ENCODE data around the gene TDRD3. TPM values are rescaled to one million over a fixed set of nuclear protein-coding genes. Genes with fewer than 3 reads are reported as not detected.

TDRD3 gene
- total RNA-seq, 2 experiments from 2014 or later: 26.5 to 31.1 TPM

GRCh38 chr13:60441761-60442160 lies 44.7 kb downstream of the TDRD3 start:
- no peak for ATAC-seq (ENCODE audit: low read depth)
- H3K27ac Mint-ChIP-seq: no peak overlapping the region
- peaks cover 2% of the 10 kb centered on the region for H3K36me3 Mint-ChIP-seq
- H3K4me3 Mint-ChIP-seq: no peak overlapping the region
- no peaks in the 10 kb centered on the region for H3K9me3 Mint-ChIP-seq
- H3K27me3 Mint-ChIP-seq: peaks cover 2% of the 10 kb centered on the region
- DNase-seq: no peak
- H3K4me1 Mint-ChIP-seq: peaks cover 1% of the 10 kb centered on the region
- POLR2A ChIA-PET: no interaction called here

DNA sequence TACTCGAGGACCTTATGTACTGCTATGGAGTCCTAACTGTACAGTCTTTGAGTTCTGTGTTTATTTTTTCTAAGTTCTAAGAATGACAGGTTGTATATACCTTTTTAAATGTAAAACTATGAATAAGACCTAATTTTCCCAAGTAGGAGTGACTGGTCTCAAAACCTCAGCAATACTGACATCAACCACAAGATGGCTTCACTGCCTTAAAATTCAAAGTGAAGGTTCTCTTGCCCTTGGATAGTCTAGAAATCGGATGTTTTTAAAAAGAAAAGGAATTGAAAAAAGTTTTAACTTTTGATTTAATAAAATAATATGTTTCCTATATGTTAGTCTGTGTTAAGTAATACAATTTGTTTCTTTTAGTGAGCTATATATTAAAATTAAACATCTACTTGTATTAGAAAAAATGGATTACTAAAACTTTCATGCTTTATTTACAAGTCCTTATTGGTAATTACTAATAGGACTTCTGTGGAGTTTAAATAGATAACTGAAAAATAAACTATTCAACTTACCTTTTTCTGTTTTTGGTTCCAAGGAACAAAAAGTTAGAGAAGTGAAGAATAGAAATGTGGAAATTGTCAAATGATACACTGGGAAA lies 52.0 kb downstream of the TDRD3 start:
- DNase-seq (no peak), ATAC-seq (ENCODE audit: low read depth) (no peak)
- Mint-ChIP-seq H3K4me3 (no peak overlapping the region), H3K27ac (no peak overlapping the region), H3K36me3 (no peaks in the 10 kb centered on the region), H3K27me3 (no peaks in the 10 kb centered on the region), H3K4me1 (no peaks in the 10 kb centered on the region), H3K9me3 (no peaks in the 10 kb centered on the region)
- POLR2A ChIA-PET: no interaction called here

- H3K4me1 Mint-ChIP-seq: no peaks in the 10 kb centered on the region
- peaks cover 7% of the 10 kb centered on the region for H3K36me3 Mint-ChIP-seq
- ATAC-seq (ENCODE audit: low read depth): no peak
- DNase-seq: no peak
- no peak overlapping the region for H3K27ac Mint-ChIP-seq
- H3K4me3 Mint-ChIP-seq: no peak overlapping the region
- POLR2A ChIA-PET: no interaction called here
- no peaks in the 10 kb centered on the region for H3K27me3 Mint-ChIP-seq
- no peaks in the 10 kb centered on the region for H3K9me3 Mint-ChIP-seq
Measured at GRCh38 chr13:60453490-60453889, 56.5 kb downstream of the TDRD3 start.

- H3K4me1 Mint-ChIP-seq: no peaks in the 10 kb centered on the region
- no peak for ATAC-seq (ENCODE audit: low read depth)
- H3K4me3 Mint-ChIP-seq: no peak overlapping the region
- H3K36me3 Mint-ChIP-seq: peaks cover 7% of the 10 kb centered on the region
- no peak for DNase-seq
- POLR2A ChIA-PET: no interaction called here
- no peak overlapping the region for H3K27ac Mint-ChIP-seq
- H3K27me3 Mint-ChIP-seq: no peaks in the 10 kb centered on the region
- H3K9me3 Mint-ChIP-seq: no peaks in the 10 kb centered on the region
Measured at GRCh38 chr13:60454425-60454824, 57.4 kb downstream of the TDRD3 start.

GRCh38 chr13:60463787-60464186 lies 66.8 kb downstream of the TDRD3 start:
- Mint-ChIP-seq H3K36me3 (peaks cover 14% of the 10 kb centered on the region), H3K27ac (no peak overlapping the region), H3K4me3 (no peak overlapping the region), H3K9me3 (peaks cover 2% of the 10 kb centered on the region), H3K4me1 (no peaks in the 10 kb centered on the region), H3K27me3 (no peaks in the 10 kb centered on the region)
- DNase-seq (no peak), ATAC-seq (ENCODE audit: low read depth) (no peak)
- POLR2A ChIA-PET: no interaction called here

- Mint-ChIP-seq H3K4me3 (no peak overlapping the region), H3K27ac (no peak overlapping the region), H3K27me3 (no peaks in the 10 kb centered on the region), H3K9me3 (peaks cover 5% of the 10 kb centered on the region), H3K4me1 (no peaks in the 10 kb centered on the region), H3K36me3 (peaks cover 22% of the 10 kb centered on the region)
- ATAC-seq (ENCODE audit: low read depth) (no peak), DNase-seq (no peak)
- POLR2A ChIA-PET: no interaction called here
Measured at GRCh38 chr13:60467098-60467497, 70.1 kb downstream of the TDRD3 start.

DNA sequence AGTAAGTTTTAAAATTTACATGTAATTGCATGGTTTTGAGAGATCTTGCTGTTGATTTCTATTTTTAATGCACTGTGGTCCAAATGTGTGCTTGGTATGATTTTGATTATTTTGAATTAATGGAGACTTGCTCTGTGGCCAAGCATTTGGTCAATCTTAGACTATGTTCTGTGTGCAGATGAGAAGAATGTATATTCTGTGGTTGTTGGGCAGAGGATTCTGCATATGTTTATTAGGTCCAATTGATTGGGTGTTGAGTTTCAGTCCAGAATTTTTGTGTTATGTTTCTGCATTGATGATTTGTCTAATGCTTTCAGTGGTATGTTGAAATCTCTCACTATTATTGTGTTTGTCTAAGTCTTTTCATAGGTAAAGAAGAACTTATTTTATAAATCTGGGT lies 82.3 kb downstream of the TDRD3 start:
- Mint-ChIP-seq H3K36me3 (peaks cover 50% of the 10 kb centered on the region), H3K4me3 (no peak overlapping the region), H3K27me3 (no peaks in the 10 kb centered on the region), H3K27ac (no peak overlapping the region), H3K4me1 (no peaks in the 10 kb centered on the region), H3K9me3 (peaks cover 16% of the 10 kb centered on the region)
- POLR2A ChIA-PET: no interaction called here
- no peak for ATAC-seq (ENCODE audit: low read depth)
- DNase-seq: no peak

GRCh38 chr13:60482012-60482411 lies 85.0 kb downstream of the TDRD3 start:
- ATAC-seq (ENCODE audit: low read depth): no peak
- Mint-ChIP-seq H3K4me3 (no peak overlapping the region), H3K4me1 (no peaks in the 10 kb centered on the region), H3K27me3 (no peaks in the 10 kb centered on the region), H3K27ac (no peak overlapping the region), H3K36me3 (peaks cover 43% of the 10 kb centered on the region), H3K9me3 (peaks cover 16% of the 10 kb centered on the region)
- no peak for DNase-seq
- POLR2A ChIA-PET: no interaction called here

- Mint-ChIP-seq H3K4me1 (peaks cover 5% of the 10 kb centered on the region), H3K27ac (no peak overlapping the region), H3K9me3 (peaks cover 15% of the 10 kb centered on the region), H3K27me3 (no peaks in the 10 kb centered on the region), H3K36me3 (peaks cover 47% of the 10 kb centered on the region), H3K4me3 (no peak overlapping the region)
- no peak for DNase-seq
- POLR2A ChIA-PET: no interaction called here
- no peak for ATAC-seq (ENCODE audit: low read depth)
Measured at GRCh38 chr13:60484865-60485264, 87.8 kb downstream of the TDRD3 start.

GRCh38 chr13:60491531-60491930 lies 94.5 kb downstream of the TDRD3 start:
- DNase-seq (no peak), ATAC-seq (ENCODE audit: low read depth) (no peak)
- peaks cover 20% of the 10 kb centered on the region for H3K9me3 Mint-ChIP-seq
- peaks cover 5% of the 10 kb centered on the region for H3K4me1 Mint-ChIP-seq
- POLR2A ChIA-PET: no interaction called here
- H3K36me3 Mint-ChIP-seq: peaks cover 47% of the 10 kb centered on the region
- no peak overlapping the region for H3K4me3 Mint-ChIP-seq
- no peaks in the 10 kb centered on the region for H3K27me3 Mint-ChIP-seq
- H3K27ac Mint-ChIP-seq: no peak overlapping the region

- DNase-seq (no peak), ATAC-seq (ENCODE audit: low read depth) (no peak)
- no peak overlapping the region for H3K4me3 Mint-ChIP-seq
- no peaks in the 10 kb centered on the region for H3K27me3 Mint-ChIP-seq
- peaks cover 50% of the 10 kb centered on the region for H3K36me3 Mint-ChIP-seq
- POLR2A ChIA-PET: no interaction called here
- peaks cover 19% of the 10 kb centered on the region for H3K9me3 Mint-ChIP-seq
- H3K27ac Mint-ChIP-seq: no peak overlapping the region
- H3K4me1 Mint-ChIP-seq: peaks cover 5% of the 10 kb centered on the region
Measured at GRCh38 chr13:60492187-60492586, 95.2 kb downstream of the TDRD3 start.

DNA sequence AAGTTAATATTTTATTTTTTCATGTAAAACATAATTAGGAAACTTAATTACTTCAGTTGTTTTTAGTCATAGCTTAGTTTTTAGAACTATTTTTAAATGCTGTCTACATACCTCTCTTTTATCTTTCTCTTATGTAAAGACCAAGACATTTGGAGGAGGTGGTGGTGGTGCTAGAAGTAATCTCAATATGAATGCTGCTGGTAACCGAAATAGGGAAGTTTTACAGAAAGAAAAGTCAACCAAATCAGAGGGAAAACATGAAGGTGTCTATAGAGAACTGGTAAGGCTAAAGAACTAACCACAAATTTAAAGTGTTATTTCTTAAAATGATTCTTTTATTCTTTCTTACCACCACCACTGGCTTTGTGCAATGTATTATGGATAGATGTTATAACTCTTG lies 97.3 kb downstream of the TDRD3 start:
- peaks cover 10% of the 10 kb centered on the region for H3K9me3 Mint-ChIP-seq
- no peaks in the 10 kb centered on the region for H3K27me3 Mint-ChIP-seq
- no peaks in the 10 kb centered on the region for H3K4me1 Mint-ChIP-seq
- POLR2A ChIA-PET: no interaction called here
- DNase-seq (no peak), ATAC-seq (ENCODE audit: low read depth) (no peak)
- no peak overlapping the region for H3K27ac Mint-ChIP-seq
- no peak overlapping the region for H3K4me3 Mint-ChIP-seq
- H3K36me3 Mint-ChIP-seq: peaks cover 38% of the 10 kb centered on the region

DNA sequence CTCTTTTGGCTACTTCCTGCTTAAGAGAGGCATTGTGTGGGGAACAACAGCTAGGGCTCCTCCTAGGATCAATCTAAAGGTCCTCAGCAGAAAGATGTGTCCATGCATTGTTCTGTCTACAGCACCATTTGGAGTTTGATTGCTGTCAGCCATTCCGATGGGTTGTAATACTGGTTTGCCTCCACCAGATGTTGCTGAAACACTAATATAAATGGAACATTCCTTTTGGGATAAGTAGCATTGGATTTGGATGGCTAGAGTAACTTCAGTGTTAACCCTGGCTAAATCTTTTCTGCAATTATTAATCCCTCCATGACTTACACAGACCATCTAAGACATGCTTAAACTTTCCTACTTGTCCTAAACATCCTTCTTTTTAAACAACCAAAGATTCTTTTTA lies 104.2 kb downstream of the TDRD3 start:
- Mint-ChIP-seq H3K27me3 (no peaks in the 10 kb centered on the region), H3K4me3 (no peak overlapping the region), H3K36me3 (peaks cover 45% of the 10 kb centered on the region), H3K9me3 (peaks cover 16% of the 10 kb centered on the region), H3K4me1 (no peaks in the 10 kb centered on the region), H3K27ac (no peak overlapping the region)
- POLR2A ChIA-PET: no interaction called here
- ATAC-seq (ENCODE audit: low read depth) (no peak), DNase-seq (no peak)

DNA sequence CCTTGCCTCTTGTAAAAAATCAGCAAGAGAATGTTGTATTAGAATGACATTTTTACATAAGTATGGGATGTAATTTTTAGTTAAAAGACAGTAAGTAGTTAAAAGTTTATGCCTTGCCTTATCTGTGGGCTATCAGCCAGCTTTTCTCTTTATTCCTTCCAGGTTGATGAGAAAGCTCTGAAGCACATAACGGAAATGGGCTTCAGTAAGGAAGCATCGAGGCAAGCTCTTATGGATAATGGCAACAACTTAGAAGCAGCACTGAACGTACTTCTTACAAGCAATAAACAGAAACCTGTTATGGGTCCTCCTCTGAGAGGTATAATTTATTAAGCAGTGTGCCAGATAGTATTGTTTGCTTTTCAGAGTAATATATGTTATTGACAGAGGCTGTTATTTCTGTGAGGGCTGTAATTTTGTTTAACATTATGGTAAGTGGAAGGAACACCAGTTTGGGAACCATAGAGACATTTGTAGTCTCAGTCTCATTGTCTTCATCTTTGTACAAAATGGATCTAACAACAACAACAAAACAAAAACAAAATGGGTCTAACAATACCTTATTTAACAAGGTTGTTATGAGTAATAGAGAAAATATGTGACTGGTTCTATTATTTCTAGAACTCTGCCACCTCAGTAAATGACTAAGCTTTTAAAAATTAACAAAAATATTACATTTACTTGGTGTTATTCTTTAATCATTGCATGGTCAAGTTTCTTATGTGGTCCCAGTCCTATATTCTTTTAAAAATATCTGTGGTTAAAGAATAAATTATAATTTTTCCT lies 112.8 kb downstream of the TDRD3 start:
- DNase-seq (no peak), ATAC-seq (ENCODE audit: low read depth) (no peak)
- H3K27me3 Mint-ChIP-seq: no peaks in the 10 kb centered on the region
- no peak overlapping the region for H3K27ac Mint-ChIP-seq
- POLR2A ChIA-PET: no interaction called here
- peaks cover 43% of the 10 kb centered on the region for H3K36me3 Mint-ChIP-seq
- no peaks in the 10 kb centered on the region for H3K4me1 Mint-ChIP-seq
- peaks cover 12% of the 10 kb centered on the region for H3K9me3 Mint-ChIP-seq
- H3K4me3 Mint-ChIP-seq: no peak overlapping the region
